NOMO-1 (cell line): ENCODE measurements around the gene CTBP2.

Experiments
- DNase-seq, 2 experiments: peaks; one replicate each; lab custom pipeline; 2025; ENCODE audit not compliant: unreplicated experiment in 2 of 2; lab: John Stamatoyannopoulos, UW

CTBP2 gene

DNA sequence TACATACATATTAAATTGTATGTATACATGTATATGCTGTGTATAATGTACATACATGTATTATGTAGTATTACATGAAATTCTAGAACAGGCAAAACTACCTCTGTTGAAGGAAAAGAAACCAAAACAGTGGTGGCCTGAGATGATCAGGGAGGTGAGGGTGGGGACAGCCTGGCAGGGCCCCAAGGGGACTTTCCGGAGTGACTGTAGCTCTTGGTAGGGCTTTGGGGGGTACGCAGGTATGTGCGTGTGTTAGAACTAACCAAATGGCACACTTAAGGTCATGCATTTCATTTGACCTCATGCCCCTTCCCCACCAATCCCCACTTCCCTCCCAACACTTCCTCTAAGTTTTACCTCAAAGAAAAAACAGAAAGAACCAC lies 31.3 kb downstream of the CTBP2 start:
- no peak for DNase-seq

- DNase-seq, result no peak
These were observed 31.8 kb downstream of the CTBP2 start for GRCh38 chr10:125128397-125129075.

DNA sequence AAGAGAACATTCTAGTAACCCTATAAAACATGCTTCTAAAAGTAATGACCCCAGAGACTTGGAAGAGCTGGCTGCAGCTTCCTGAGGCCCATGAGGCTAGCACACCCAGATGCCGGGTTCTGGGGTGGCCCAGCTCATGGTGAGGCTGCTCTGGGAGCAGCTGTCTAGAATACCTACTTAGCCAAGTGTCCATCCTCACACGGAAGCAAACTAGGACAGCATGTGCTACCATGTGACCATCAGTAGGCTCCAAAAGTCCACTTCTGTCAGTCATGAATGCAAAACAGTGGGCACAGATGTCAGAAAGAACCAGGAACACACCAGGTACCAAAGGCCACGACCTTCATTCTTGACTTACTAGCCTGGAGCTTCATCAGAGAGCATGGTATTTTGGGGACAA lies 32.4 kb downstream of the CTBP2 start:
- DNase-seq, result no peak

DNA sequence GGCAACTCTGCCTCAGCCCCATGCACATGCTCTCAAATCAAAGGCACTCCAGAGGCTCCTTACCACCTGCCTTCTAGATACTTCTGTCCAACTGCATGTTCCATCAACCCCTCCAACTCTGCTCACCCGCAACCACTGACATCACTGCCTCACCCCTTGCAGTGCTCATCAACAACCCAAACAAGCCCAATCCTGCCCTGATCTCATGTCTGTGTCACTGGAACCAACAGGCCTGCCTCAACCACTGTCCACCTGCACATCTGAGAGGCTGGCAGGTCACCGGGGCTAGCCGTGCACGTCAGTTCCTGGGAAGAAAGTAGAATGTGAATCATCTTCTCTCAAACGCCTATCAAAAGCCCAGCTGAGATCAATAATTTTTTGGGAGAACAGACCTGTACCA lies 33.3 kb downstream of the CTBP2 start:
- no peak for DNase-seq

GRCh38 chr10:125125951-125126735 lies 34.2 kb downstream of the CTBP2 start:
- no peak for DNase-seq

DNA sequence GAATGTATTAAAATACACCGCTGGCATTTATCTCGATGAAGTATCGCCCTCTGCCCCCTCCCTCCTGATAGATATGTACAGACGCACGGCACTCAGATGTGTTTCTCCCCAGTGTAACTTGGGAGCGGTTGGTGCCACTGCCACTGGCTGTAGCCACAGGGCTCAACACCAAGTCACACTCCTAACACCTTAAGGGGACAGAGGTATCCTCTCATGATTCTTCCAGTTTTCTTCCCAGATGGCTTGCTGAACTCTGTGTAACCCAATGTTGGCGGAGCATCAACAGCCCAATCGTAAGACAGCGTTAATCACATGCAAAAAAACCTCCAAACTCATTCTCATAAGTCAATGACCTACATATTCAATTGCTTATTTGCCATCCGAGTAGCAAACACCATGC lies 35.5 kb downstream of the CTBP2 start:
- DNase-seq, result no peak

DNA sequence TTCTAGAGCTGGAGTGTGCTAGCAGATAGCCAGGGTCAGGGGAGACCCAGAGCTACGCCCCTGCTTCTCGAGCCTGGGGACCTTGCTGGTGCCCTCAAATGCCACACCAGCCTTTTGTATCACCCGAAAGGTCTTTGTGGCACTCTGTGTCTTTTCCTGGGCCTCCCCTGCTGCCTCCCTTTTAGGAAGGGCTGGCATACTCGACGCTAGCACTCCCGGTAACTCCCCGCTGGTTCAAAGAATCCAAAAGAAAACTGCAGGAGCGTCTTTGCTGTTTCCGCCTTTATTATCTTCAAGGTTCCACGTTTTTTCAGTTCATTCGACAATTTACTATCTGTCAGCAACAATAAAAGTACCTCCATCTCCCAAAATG lies 36.3 kb downstream of the CTBP2 start:
- no peak for DNase-seq

GRCh38 chr10:125123476-125124114 lies 36.8 kb downstream of the CTBP2 start:
- DNase-seq, result no peak

DNA sequence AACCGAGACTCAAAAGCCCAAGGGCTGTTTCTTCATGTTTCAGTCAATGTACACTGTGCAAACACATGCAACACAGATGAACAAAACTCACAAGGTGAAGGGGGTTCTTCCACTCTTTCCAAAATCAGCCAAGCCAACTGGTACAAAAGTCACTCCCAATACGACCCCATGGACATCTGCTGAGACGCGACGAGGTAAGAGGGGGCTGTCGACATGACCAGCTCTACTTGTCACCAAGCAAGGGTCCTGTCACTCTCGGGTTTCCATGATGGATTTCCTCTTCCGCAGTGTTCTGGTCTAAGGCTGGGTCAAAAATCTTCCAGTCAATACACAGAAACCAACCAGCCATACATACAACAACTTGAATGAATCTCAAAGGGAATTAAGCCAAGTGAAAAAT lies 37.8 kb downstream of the CTBP2 start:
- DNase-seq, result no peak

GRCh38 chr10:125121003-125121402 lies 39.4 kb downstream of the CTBP2 start:
- DNase-seq, result no peak

GRCh38 chr10:125120053-125120710 lies 40.2 kb downstream of the CTBP2 start:
- DNase-seq, result no peak

GRCh38 chr10:125118701-125119100 lies 41.7 kb downstream of the CTBP2 start:
- no peak for DNase-seq

- no peak for DNase-seq
These were observed 42.3 kb downstream of the CTBP2 start for GRCh38 chr10:125118011-125118611.

GRCh38 chr10:125116652-125117310 lies 43.6 kb downstream of the CTBP2 start:
- no peak for DNase-seq

DNA sequence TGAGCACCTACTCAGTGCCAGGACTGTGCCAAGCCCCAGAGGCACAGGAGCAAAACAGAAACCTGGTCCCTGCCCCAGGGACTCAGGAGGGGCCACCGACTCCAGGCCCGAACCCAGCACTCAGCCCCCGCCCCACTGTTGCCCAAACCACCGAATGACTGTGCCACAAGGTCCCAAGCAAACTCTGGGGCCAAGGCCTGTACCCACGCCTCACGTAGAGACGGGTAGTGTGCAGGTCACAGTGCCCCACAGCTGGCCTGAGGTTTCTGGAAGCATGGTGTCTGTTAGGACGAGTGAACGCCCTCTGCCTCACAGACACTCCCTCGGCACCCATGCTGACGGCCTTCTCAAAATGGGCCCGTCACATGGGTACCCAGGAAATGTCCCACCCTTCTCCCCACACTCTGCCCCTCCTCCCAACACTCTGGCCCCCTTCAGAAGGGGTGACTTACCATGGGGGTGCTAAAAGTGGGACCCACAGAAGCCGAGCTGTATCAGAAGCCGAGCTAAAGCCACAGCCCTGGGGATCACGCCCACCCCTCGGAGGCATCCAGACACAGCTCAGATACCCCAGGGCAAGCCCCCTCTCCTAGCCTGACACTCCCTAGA lies 44.2 kb downstream of the CTBP2 start:
- DNase-seq, result no peak

DNA sequence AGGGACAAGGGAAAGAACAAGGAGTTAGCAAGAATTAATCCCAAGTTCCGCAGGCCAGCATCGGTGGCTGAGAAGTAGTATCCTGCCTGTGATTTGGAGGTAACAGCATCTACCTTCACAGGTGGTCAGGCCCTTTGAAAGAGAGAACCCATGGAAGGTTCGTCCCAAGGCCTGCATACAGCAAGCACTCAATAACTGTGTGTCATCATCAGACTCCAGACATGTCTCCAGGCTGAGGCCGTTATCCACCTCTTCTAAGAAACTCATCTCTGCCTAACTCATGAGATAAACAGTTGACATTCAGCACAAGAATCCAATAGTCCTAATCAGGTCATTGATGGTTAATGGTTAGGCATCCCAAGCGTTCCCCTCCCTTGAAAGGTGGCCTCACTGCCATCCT lies 45.0 kb downstream of the CTBP2 start:
- no peak for DNase-seq

DNA sequence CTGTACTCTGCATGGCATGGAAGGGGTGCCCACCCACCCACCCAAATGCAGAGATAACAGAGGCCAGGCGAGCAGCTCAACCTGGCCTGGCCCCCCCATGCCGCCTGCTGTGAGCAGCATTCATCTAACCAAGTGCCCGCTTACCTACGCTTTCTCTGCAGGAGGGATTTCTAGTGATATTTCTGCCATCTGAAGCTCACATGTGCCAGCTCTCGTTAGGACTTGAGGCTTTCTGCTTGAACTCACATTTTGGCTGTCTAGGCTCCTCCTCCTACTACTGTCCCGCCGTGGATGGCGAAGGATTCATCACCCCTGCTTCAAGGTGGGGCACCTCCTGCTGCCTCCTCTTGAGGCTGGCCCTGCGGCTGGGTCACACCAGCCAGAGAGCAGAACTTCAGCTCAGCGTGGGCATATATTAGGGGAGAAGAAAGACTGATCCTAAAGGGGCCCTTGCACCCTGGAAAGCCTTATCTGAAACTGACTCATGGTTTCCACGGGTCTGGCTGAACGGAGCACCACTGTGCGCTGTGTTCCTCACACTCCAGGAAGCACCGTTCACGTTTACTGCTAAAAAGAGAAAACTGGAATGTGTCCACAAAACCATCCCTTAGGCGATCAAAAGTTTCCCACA lies 45.5 kb downstream of the CTBP2 start:
- no peak for DNase-seq

- DNase-seq, result no peak
These were observed 46.5 kb downstream of the CTBP2 start for GRCh38 chr10:125113691-125114371.
